ENCODE results near the gene PHF21B. TPM values are rescaled to one million over a fixed set of nuclear protein-coding genes. Genes with fewer than 3 reads are reported as not detected.

The PHF21B gene
- polyA plus RNA-seq, 1 donor (not counting 4 experiments of a cell fraction or from before 2014, with no cell fraction given) = not detected

DNA sequence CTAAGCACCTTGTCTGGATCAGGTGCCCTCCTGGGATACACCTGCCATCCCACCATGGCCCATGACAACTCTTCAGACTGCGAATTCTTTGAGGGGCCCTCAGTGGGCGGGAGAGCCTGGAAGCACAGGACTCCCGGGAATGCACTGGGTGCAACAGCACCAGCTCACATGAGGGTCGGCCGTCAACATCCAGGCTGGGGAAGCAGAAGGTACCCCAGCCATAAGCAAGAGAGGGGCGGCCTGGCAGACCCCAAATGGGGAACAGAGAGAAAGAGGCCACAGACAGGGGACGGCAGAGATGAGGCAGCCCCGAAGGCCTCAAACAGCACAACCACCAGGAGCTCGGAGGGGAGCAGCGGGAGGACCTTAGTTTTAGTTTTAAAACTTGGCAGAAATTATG, 94.4 kb downstream of the PHF21B start:
- Histone ChIP-seq H3K9me1 (ENCODE audit: control insufficient read depth, extremely low read depth, insufficient read depth, low read length) (no peaks in the 10 kb centered on the region), H2AFZ (ENCODE audit: control insufficient read depth, low read length) (no peak overlapping the region), H3K36me3 (ENCODE audit: control insufficient read depth in 2 of 2, extremely low read depth in 1 of 2, insufficient read depth in 2 of 2, low read length in 2 of 2) (no peaks in the 10 kb centered on the region), H3K4me1 (ENCODE audit: control insufficient read depth, extremely low read depth, insufficient read depth, low read length) (no peaks in the 10 kb centered on the region), H3K79me2 (ENCODE audit: control insufficient read depth, insufficient read depth, low read length) (no peaks in the 10 kb centered on the region), H3K9ac (ENCODE audit: control insufficient read depth, extremely low read depth, insufficient read depth, low read length) (no peak overlapping the region), H3K4me3 (ENCODE audit: control insufficient read depth in 2 of 3, extremely low read depth in 1 of 3, insufficient read depth in 2 of 3, low read depth in 1 of 3, low read length in 3 of 3) (no peak overlapping the region), H3K27me3 (ENCODE audit: control insufficient read depth, extremely low read depth, insufficient read depth, low read length) (no peaks in the 10 kb centered on the region), H3K4me2 (ENCODE audit: control insufficient read depth, extremely low read depth, insufficient read depth, low read depth, low read length) (no peak overlapping the region), H3K27ac (ENCODE audit: control insufficient read depth, insufficient read depth, low read length) (no peak overlapping the region), H4K20me1 (ENCODE audit: control insufficient read depth, extremely low read depth, insufficient read depth, low read length) (no peaks in the 10 kb centered on the region), H3K9me3 (ENCODE audit: control insufficient read depth, low read depth, low read length) (no peaks in the 10 kb centered on the region)
- no peak for DNase-seq (ENCODE audit: low read depth, low spot score)
- no peak for TF ChIP-seq CTCF (optimal IDR thresholded peaks at IDR 0.05 in 1 of 3, IDR thresholded peaks at IDR 0.05 in 1 of 3, conservative IDR thresholded peaks at IDR 0.05 in 1 of 3; ENCODE audit: extremely low read depth in 1 of 3, insufficient read depth in 2 of 3, low read length in 3 of 3)
- TF ChIP-seq EZH2 (IDR thresholded peaks at IDR 0.05; ENCODE audit: low read length) = no peak
- dilution Hi-C loops (cut with MboI; ENCODE audit: extremely low pct_ligation_motif_present, low sequenced_read_pairs) = no loop called here
- FAIRE-seq = no peak

DNA sequence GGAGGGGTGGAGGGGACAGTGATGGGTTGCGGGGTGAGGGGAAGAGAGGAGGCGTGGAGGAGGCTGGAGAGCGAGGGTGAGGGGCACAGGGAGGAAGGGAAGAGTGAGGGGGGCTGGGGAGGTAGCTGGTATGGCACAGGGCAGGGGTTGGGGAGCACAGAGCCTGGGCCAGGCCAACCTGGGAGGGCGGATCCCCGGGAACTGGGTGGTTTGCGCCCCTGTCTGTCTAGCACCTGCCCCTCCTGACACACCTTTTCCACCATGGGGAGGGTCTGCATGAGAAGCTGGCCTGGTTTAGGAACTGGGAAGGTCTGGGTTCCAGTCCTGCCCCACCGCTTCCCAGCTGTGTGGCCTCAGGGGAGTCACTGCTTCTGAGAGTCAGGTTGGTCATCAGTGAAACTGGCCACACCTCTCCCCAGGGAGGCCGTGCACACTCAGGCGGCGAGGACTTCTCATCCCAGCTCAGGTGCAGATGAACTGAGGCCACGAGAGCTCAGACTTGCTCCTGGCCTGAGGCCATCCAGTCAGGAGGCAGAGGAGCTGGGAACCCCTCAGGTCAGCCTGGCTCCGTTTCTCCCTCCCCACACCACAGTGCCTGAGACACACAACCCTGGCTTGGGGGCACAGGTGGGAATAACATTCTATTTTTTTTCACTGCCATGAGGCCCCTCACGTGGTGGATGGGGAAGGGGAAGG, 95.6 kb downstream of the PHF21B start:
- no peak overlapping the region for H3K4me2 ChIP-seq (ENCODE audit: control insufficient read depth, extremely low read depth, insufficient read depth, low read depth, low read length)
- no peaks in the 10 kb centered on the region for H3K79me2 ChIP-seq (ENCODE audit: control insufficient read depth, insufficient read depth, low read length)
- no peak overlapping the region for H3K27ac ChIP-seq (ENCODE audit: control insufficient read depth, insufficient read depth, low read length)
- H3K4me3 ChIP-seq (ENCODE audit: control insufficient read depth in 2 of 3, extremely low read depth in 1 of 3, insufficient read depth in 2 of 3, low read depth in 1 of 3, low read length in 3 of 3) = no peak overlapping the region
- H3K27me3 ChIP-seq (ENCODE audit: control insufficient read depth, extremely low read depth, insufficient read depth, low read length) = no peaks in the 10 kb centered on the region
- no peaks in the 10 kb centered on the region for H3K9me1 ChIP-seq (ENCODE audit: control insufficient read depth, extremely low read depth, insufficient read depth, low read length)
- FAIRE-seq (no peak), DNase-seq (ENCODE audit: low read depth, low spot score) (no peak)
- no peak overlapping the region for H2AFZ ChIP-seq (ENCODE audit: control insufficient read depth, low read length)
- H3K9ac ChIP-seq (ENCODE audit: control insufficient read depth, extremely low read depth, insufficient read depth, low read length) = no peak overlapping the region
- no peaks in the 10 kb centered on the region for H3K9me3 ChIP-seq (ENCODE audit: control insufficient read depth, low read depth, low read length)
- TF ChIP-seq EZH2 (IDR thresholded peaks at IDR 0.05; ENCODE audit: low read length) (no peak), CTCF (optimal IDR thresholded peaks at IDR 0.05 in 1 of 3, IDR thresholded peaks at IDR 0.05 in 1 of 3, conservative IDR thresholded peaks at IDR 0.05 in 1 of 3; ENCODE audit: extremely low read depth in 1 of 3, insufficient read depth in 2 of 3, low read length in 3 of 3) (no peak)
- dilution Hi-C loops (cut with MboI; ENCODE audit: extremely low pct_ligation_motif_present, low sequenced_read_pairs) = no loop called here
- no peaks in the 10 kb centered on the region for H3K4me1 ChIP-seq (ENCODE audit: control insufficient read depth, extremely low read depth, insufficient read depth, low read length)
- no peaks in the 10 kb centered on the region for H4K20me1 ChIP-seq (ENCODE audit: control insufficient read depth, extremely low read depth, insufficient read depth, low read length)
- H3K36me3 ChIP-seq (ENCODE audit: control insufficient read depth in 2 of 2, extremely low read depth in 1 of 2, insufficient read depth in 2 of 2, low read length in 2 of 2) = no peaks in the 10 kb centered on the region

Data from keratinocyte (primary cell).